WTC11 (cell line): ENCODE measurements around the gene ZNF212. TPM values are rescaled to one million over a fixed set of nuclear protein-coding genes. Genes with fewer than 3 reads are reported as not detected.

Experiments used
- ATAC-seq: fragments of 200-7000 bp; cut with Tn5 transposase; 2 replicates; pipeline ENCODE4 v1.10.0; 2021; ENCODE audit warnings: mild to moderate bottlenecking, moderate library complexity
- Bru-seq: library from RNA; stranded (reverse); fragments of 400-500 nt; gene quantifications from one replicate; lab custom pipeline; 2021; lab: Mats Ljungman, UMichigan
- CTCF ChIA-PET: fragments of 300-600 bp; sonication (Branson Sonifier 250); formaldehyde crosslinking; loops from one replicate; lab custom pipeline; 2021; ENCODE audit warnings: antibody characterized with exemption; lab: Charles Lee
- POLR2A ChIA-PET: fragments of 350-600 bp; sonication (Branson Sonifier 250); formaldehyde crosslinking; loops from one replicate; lab custom pipeline; 2021; ENCODE audit warnings: antibody characterized with exemption; lab: Charles Lee
- DNase-seq: peaks from one replicate; pipeline ENCODE4 v3.0.0; 2021; ENCODE audit warnings: low spot score
- H3K27ac Mint-ChIP-seq: 2 replicates; pipeline ENCODE4 v1.8.0; 2021; ENCODE audit warnings: mixed read lengths
- H3K27me3 Mint-ChIP-seq: 2 replicates; pipeline ENCODE4 v1.8.0; 2021; ENCODE audit warnings: low read depth, mild to moderate bottlenecking, moderate library complexity, mixed read lengths
- H3K36me3 Mint-ChIP-seq: 2 replicates; pipeline ENCODE4 v1.8.0; 2021; ENCODE audit warnings: mixed read lengths
- H3K4me1 Mint-ChIP-seq: 2 replicates; pipeline ENCODE4 v1.8.0; 2022; ENCODE audit warnings: mixed read lengths
- H3K4me3 Mint-ChIP-seq: 2 replicates; pipeline ENCODE4 v1.8.0; 2021; ENCODE audit warnings: mild to moderate bottlenecking, moderate library complexity, mixed read lengths
- H3K9me3 Mint-ChIP-seq: 2 replicates; pipeline ENCODE4 v1.8.0; 2021; ENCODE audit warnings: mixed read lengths
- ATF1 ChIP-seq: sonication (generic); formaldehyde crosslinking; IDR thresholded peaks from 2 replicates; pipeline ENCODE4 v1.8.1; 2023; ENCODE audit warnings: mild to moderate bottlenecking, moderate library complexity, missing genetic modification reagents
- CBFB ChIP-seq: sonication (generic); formaldehyde crosslinking; IDR thresholded peaks from 2 replicates; pipeline ENCODE4 v1.8.1; 2022; ENCODE audit warnings: mild to moderate bottlenecking, low read depth, missing genetic modification reagents
- CREM ChIP-seq: sonication (generic); formaldehyde crosslinking; IDR thresholded peaks from 2 replicates; pipeline ENCODE4 v1.8.1; 2022; ENCODE audit warnings: mild to moderate bottlenecking, missing genetic modification reagents, moderate library complexity
- FOXP1 ChIP-seq: sonication (generic); formaldehyde crosslinking; IDR thresholded peaks from 2 replicates; pipeline ENCODE4 v1.8.0; 2022; ENCODE audit warnings: missing genetic modification reagents, mild to moderate bottlenecking, moderate library complexity, borderline replicate concordance
- GABPB1 ChIP-seq: sonication (generic); formaldehyde crosslinking; IDR thresholded peaks from 2 replicates; pipeline ENCODE4 v1.8.1; 2023; ENCODE audit warnings: mild to moderate bottlenecking, missing genetic modification reagents
- IRF2 ChIP-seq: sonication (generic); formaldehyde crosslinking; IDR thresholded peaks from 2 replicates; pipeline ENCODE4 v1.8.0; 2022; ENCODE audit warnings: low read depth, missing genetic modification reagents, borderline replicate concordance
- MXD4 ChIP-seq: fragments of 250-450 bp; sonication (Bioruptor Pico); IDR thresholded peaks from 2 replicates; pipeline ENCODE4 v1.8.0; 2021; ENCODE audit warnings: mild to moderate bottlenecking, moderate library complexity, borderline replicate concordance
- NFE2L1 ChIP-seq: sonication (generic); formaldehyde crosslinking; IDR thresholded peaks from 2 replicates; pipeline ENCODE4 v1.8.1; 2023; ENCODE audit warnings: missing genetic modification reagents
- RELA ChIP-seq: sonication (generic); formaldehyde crosslinking; IDR thresholded peaks from 2 replicates; pipeline ENCODE4 v1.8.1; 2022; ENCODE audit warnings: missing genetic modification reagents, mild to moderate bottlenecking, borderline replicate concordance
- SMAD4 ChIP-seq: sonication (generic); formaldehyde crosslinking; IDR thresholded peaks from 2 replicates; pipeline ENCODE4 v1.8.0; 2022; ENCODE audit warnings: mild to moderate bottlenecking, missing genetic modification reagents
- ZBTB21 ChIP-seq: sonication (generic); formaldehyde crosslinking; IDR thresholded peaks from 2 replicates; pipeline ENCODE4 v1.8.1; 2023; ENCODE audit warnings: mild to moderate bottlenecking, missing genetic modification reagents, borderline replicate concordance
- ZNF138 ChIP-seq: sonication (generic); formaldehyde crosslinking; conservative IDR thresholded peaks from 2 replicates; pipeline ENCODE4 v1.8.1; 2022; ENCODE audit warnings: mild to moderate bottlenecking, moderate library complexity, missing genetic modification reagents
- ZNF219 ChIP-seq: sonication (generic); formaldehyde crosslinking; IDR thresholded peaks from 2 replicates; pipeline ENCODE4 v1.8.0; 2023; ENCODE audit warnings: missing genetic modification reagents, mild to moderate bottlenecking, borderline replicate concordance
- ZNF396 ChIP-seq: fragments of 250-450 bp; sonication (Bioruptor Pico); IDR thresholded peaks from 2 replicates; pipeline ENCODE4 v1.8.0; 2021; ENCODE audit warnings: mild to moderate bottlenecking, moderate library complexity, borderline replicate concordance
- ZNF532 ChIP-seq: fragments of 250-450 bp; sonication (Bioruptor Pico); IDR thresholded peaks from 2 replicates; pipeline ENCODE4 v1.9.0; 2021; ENCODE audit warnings: mild to moderate bottlenecking, borderline replicate concordance
- long read RNA-seq, 3 experiments: library from RNA in 1 of 3; library from capped mRNA in 1 of 3; library from polyadenylated mRNA in 1 of 3; unstranded in 2 of 3; stranded (forward) in 1 of 3; transcript quantifications; one replicate each; pipeline ENCODE4 v2.0.0, GENCODE V29; 2021
- total RNA-seq: library from RNA; stranded (reverse); gene quantifications from 3 replicates; pipeline ENCODE4 v1.2.3, GENCODE V29; 2021
- TF ChIP-seq, protein P1 (sequence below): sonication (generic); formaldehyde crosslinking; IDR thresholded peaks from 2 replicates; pipeline ENCODE4 v1.8.1; 2022; ENCODE audit warnings: low read depth, mild to moderate bottlenecking, moderate library complexity, missing genetic modification reagents, borderline replicate concordance
- TF ChIP-seq, protein P2 (sequence below): sonication (generic); formaldehyde crosslinking; IDR thresholded peaks from 2 replicates; pipeline ENCODE4 v1.8.0; 2023; ENCODE audit warnings: missing genetic modification reagents, mild to moderate bottlenecking, borderline replicate concordance
- TF ChIP-seq, protein P3 (sequence below): sonication (generic); formaldehyde crosslinking; IDR thresholded peaks from 2 replicates; pipeline ENCODE4 v1.8.0; 2022; ENCODE audit warnings: missing genetic modification reagents
- TF ChIP-seq, protein P4 (sequence below): sonication (generic); formaldehyde crosslinking; IDR thresholded peaks from 2 replicates; pipeline ENCODE4 v1.8.1; 2023; ENCODE audit warnings: mild to moderate bottlenecking, missing genetic modification reagents

ZNF212 gene
- total RNA-seq: 19.7 to 23.0 TPM (median 21.7 TPM) in 3 replicates
- Bru-seq, nascent RNA: percentile 83 among the genes with signal in this experiment
- long read RNA-seq, experiment 1, transcript ZNF212-201 (5 exons, 2,810 nt): major isoform, 49 of 72 reads
- long read RNA-seq, experiment 1, partial matches to known transcripts: 11 of 72 reads
- long read RNA-seq, experiment 1, other reads (novel, unspliced or antisense): 12 of 72 reads
- long read RNA-seq, experiment 2, transcript ZNF212-201 (5 exons, 2,810 nt): major isoform, 11 of 31 reads
- long read RNA-seq, experiment 2, partial matches to known transcripts: 5 of 31 reads
- long read RNA-seq, experiment 2, other reads (novel, unspliced or antisense): 15 of 31 reads
- long read RNA-seq, experiment 3, transcript ZNF212-201 (5 exons, 2,810 nt): major isoform, 14 of 19 reads
- long read RNA-seq, experiment 3, partial matches to known transcripts: 0 of 19 reads
- long read RNA-seq, experiment 3, other reads (novel, unspliced or antisense): 5 of 19 reads

GRCh38 chr7:149239345-149240143, at the start of gene ZNF212:
ZNF212 (plus strand) TSS chr7:149239651; CDS start chr7:149239779, 128 bp downstream.
- POLR2A ChIA-PET: no interaction called here
- no peak for TF ChIP-seq ZNF396 (CRISPR knock-in tag)
- TF ChIP-seq NFE2L1: 0 out of 2 replicates have a peak, but pooled peaks have one; percentile 60
- no peak for TF ChIP-seq RELA (CRISPR knock-in tag)
- no peak for TF ChIP-seq MXD4
- TF ChIP-seq FOXP1: peak; percentile 96
- no peak for TF ChIP-seq IRF2
- TF ChIP-seq ZBTB21 (CRISPR knock-in tag): no peak
- TF ChIP-seq ATF1 (CRISPR knock-in tag): peak; percentile 32; the same call in 1 of the 2 replicates
- TF ChIP-seq, protein P1, sequence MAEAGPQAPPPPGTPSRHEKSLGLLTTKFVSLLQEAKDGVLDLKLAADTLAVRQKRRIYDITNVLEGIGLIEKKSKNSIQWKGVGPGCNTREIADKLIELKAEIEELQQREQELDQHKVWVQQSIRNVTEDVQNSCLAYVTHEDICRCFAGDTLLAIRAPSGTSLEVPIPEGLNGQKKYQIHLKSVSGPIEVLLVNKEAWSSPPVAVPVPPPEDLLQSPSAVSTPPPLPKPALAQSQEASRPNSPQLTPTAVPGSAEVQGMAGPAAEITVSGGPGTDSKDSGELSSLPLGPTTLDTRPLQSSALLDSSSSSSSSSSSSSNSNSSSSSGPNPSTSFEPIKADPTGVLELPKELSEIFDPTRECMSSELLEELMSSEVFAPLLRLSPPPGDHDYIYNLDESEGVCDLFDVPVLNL (CRISPR knock-in tag): no peak
- no peak for TF ChIP-seq ZNF138
- TF ChIP-seq ZNF219 (CRISPR knock-in tag): no peak
- no peak for TF ChIP-seq CBFB (CRISPR knock-in tag)
- TF ChIP-seq, protein P2, sequence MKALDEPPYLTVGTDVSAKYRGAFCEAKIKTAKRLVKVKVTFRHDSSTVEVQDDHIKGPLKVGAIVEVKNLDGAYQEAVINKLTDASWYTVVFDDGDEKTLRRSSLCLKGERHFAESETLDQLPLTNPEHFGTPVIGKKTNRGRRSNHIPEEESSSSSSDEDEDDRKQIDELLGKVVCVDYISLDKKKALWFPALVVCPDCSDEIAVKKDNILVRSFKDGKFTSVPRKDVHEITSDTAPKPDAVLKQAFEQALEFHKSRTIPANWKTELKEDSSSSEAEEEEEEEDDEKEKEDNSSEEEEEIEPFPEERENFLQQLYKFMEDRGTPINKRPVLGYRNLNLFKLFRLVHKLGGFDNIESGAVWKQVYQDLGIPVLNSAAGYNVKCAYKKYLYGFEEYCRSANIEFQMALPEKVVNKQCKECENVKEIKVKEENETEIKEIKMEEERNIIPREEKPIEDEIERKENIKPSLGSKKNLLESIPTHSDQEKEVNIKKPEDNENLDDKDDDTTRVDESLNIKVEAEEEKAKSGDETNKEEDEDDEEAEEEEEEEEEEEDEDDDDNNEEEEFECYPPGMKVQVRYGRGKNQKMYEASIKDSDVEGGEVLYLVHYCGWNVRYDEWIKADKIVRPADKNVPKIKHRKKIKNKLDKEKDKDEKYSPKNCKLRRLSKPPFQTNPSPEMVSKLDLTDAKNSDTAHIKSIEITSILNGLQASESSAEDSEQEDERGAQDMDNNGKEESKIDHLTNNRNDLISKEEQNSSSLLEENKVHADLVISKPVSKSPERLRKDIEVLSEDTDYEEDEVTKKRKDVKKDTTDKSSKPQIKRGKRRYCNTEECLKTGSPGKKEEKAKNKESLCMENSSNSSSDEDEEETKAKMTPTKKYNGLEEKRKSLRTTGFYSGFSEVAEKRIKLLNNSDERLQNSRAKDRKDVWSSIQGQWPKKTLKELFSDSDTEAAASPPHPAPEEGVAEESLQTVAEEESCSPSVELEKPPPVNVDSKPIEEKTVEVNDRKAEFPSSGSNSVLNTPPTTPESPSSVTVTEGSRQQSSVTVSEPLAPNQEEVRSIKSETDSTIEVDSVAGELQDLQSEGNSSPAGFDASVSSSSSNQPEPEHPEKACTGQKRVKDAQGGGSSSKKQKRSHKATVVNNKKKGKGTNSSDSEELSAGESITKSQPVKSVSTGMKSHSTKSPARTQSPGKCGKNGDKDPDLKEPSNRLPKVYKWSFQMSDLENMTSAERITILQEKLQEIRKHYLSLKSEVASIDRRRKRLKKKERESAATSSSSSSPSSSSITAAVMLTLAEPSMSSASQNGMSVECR (CRISPR knock-in tag): peak; percentile 34; the same call in 1 of the 2 replicates
- TF ChIP-seq, protein P3, sequence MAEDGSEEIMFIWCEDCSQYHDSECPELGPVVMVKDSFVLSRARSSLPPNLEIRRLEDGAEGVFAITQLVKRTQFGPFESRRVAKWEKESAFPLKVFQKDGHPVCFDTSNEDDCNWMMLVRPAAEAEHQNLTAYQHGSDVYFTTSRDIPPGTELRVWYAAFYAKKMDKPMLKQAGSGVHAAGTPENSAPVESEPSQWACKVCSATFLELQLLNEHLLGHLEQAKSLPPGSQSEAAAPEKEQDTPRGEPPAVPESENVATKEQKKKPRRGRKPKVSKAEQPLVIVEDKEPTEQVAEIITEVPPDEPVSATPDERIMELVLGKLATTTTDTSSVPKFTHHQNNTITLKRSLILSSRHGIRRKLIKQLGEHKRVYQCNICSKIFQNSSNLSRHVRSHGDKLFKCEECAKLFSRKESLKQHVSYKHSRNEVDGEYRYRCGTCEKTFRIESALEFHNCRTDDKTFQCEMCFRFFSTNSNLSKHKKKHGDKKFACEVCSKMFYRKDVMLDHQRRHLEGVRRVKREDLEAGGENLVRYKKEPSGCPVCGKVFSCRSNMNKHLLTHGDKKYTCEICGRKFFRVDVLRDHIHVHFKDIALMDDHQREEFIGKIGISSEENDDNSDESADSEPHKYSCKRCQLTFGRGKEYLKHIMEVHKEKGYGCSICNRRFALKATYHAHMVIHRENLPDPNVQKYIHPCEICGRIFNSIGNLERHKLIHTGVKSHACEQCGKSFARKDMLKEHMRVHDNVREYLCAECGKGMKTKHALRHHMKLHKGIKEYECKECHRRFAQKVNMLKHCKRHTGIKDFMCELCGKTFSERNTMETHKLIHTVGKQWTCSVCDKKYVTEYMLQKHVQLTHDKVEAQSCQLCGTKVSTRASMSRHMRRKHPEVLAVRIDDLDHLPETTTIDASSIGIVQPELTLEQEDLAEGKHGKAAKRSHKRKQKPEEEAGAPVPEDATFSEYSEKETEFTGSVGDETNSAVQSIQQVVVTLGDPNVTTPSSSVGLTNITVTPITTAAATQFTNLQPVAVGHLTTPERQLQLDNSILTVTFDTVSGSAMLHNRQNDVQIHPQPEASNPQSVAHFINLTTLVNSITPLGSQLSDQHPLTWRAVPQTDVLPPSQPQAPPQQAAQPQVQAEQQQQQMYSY (CRISPR knock-in tag): no peak
- TF ChIP-seq, protein P4, sequence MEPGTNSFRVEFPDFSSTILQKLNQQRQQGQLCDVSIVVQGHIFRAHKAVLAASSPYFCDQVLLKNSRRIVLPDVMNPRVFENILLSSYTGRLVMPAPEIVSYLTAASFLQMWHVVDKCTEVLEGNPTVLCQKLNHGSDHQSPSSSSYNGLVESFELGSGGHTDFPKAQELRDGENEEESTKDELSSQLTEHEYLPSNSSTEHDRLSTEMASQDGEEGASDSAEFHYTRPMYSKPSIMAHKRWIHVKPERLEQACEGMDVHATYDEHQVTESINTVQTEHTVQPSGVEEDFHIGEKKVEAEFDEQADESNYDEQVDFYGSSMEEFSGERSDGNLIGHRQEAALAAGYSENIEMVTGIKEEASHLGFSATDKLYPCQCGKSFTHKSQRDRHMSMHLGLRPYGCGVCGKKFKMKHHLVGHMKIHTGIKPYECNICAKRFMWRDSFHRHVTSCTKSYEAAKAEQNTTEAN (CRISPR knock-in tag): peak; percentile 81; the same call in 1 of the 2 replicates
- TF ChIP-seq GABPB1 (CRISPR knock-in tag): peak; percentile 71
- no peak for TF ChIP-seq ZNF532 (CRISPR knock-in tag)
- peak; percentile 74; the same call in 1 of the 2 replicates for TF ChIP-seq CREM (CRISPR knock-in tag)
- TF ChIP-seq SMAD4 (CRISPR knock-in tag): no peak

More at GRCh38 chr7:149239345-149240143, at the start of gene ZNF212:
- CTCF ChIA-PET: interaction anchor here (0.6 to 1.9 kb wide), 4 partner anchors 22 to 167 kb away, joined by 3 to 7 read pairs (median 5); partner anchors contain the start of gene ZNF783
- Mint-ChIP-seq H3K4me3 (peak within 1 kb of the TSS; percentile 96), H3K27ac (peak within 1 kb of the TSS; percentile 83), H3K27me3 (peaks cover 13% of the 10 kb centered on the region; the same call in 1 of the 2 replicates), H3K9me3 (peaks cover 14% of the 10 kb centered on the region), H3K4me1 (peaks cover 11% of the 10 kb centered on the region), H3K36me3 (peaks cover 12% of the 10 kb centered on the region)
- DNase-seq (peak; percentile 95), ATAC-seq (peak; percentile 100)
